GM11168 (cell line): Measurements from ENCODE around the gene CHRNA7.
"Not testable (repeated sequence)": the region's sequence is repeated elsewhere in the genome, so short reads cannot be mapped to it uniquely, and the experiment has no call there.

ENCODE experiments used
- in situ Hi-C: fragments of 300-500 bp; cut with MboI; formaldehyde crosslinking; loops from one replicate; pipeline ENCODE4 v1.12.0; 2022; ENCODE audit warnings: low sequenced_read_pairs; ENCODE audit not compliant: unreplicated experiment

The CHRNA7 gene

DNA sequence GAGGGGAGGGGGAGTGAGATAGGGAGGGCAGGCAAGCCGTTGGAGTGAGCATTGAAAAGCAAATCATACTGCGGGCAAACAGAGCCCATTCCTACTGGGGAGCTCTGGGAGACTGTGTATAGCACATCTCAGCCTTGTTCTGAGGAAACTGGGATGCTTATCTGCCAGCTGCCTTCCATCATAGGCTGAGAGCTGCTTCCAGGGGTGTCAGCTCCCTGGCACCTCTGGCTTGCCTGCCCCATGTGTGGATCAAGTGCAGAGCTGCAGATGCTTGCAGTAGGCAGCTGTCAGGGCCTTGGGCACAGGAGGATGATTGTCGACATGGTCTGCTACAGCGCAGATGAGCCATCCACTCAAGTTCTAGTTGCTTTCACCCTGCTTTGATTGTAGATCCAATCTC is 86.8 kb downstream of the CHRNA7 start:
- in situ Hi-C loops, result no loop called here

DNA sequence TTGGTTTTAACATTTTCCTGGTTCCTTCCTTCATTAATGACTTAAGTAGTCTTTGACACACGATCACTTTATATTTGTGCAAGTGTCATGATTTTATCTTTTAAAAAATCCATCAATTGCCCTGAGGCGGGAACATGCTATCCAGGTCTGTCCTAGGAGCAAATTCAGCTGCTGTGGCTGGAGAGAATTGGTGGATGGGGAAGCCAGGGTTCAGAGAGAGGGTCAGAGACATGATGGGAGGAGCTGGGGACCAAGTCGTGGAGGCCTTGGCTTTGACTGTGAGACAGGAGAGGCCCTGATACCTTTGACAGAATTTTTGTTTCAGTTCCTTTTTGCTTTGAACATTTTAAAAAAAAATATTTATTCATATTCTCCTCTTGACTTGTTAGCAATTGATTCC is 89.0 kb downstream of the CHRNA7 start:
- in situ Hi-C loops, result no loop called here

DNA sequence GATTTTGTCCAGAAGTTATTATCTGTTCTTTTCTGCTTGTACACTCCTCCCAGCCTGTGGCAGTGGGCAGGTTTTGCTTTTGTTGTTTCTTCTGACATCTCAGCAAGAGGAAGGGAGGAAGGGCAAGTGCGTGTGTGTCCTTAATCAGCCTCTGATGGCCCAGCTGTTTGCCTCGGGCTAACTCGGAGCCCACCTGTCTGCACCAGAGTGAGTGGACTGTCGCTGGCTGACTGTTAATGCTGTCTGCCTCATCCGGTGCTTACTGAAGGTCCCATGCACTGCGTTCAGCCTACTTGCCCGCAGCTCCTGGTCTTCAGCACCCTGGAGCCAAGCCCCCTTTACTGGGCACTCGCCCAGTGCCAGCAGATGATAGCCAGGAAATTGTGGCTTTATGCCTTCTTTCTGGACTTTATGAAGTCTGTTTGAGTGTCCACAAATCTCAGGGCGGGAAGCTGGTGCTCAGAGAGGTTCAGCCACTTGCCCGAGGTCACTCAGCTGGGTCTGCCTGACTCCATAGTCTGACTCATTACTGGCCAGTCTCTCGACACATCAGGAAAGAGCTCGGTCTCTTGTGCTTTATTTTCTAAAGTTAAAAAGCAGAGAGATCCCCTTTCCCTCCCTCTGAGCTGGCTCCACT is 89.5 kb downstream of the CHRNA7 start:
- in situ Hi-C loops, result no loop called here

DNA sequence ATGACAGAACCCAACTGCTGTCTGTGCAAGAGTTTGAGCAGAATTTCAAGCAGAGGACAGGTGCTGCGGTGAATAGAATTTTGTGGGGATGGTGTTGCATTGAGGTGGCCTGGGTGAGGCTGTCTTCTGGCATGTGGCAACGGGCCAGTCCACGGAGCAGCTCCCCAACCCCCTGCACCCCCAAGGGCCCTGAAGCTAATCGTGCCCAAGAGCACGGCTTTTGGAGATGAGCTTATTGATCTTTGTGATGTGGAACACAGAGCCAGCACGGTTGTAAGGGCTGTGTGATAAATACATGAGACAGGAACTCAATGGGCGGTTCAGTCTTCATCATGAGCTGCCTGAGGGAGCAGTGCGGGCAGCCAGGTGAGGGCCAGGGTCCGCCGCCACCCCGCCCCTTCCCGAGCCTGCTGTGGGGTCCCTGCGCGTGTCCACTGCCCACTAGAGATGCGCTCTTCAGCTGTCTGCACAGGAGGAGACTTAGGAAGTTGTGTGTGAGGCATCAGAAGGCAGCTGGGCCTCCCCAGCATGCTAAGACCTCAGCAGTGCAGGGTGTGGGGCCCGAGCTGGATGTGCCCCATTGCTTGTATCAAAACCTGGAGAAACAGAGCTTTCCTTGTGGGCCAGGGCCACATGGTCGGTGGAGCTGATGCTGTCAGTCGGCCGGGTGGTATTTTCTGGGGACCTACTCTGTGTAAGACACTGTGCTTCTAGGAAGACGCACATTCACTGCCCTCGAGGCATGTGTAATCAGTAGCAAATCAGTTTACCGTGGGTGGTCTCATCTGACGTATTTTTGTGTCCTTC is 90.5 kb downstream of the CHRNA7 start:
- in situ Hi-C loops, result no loop called here

DNA sequence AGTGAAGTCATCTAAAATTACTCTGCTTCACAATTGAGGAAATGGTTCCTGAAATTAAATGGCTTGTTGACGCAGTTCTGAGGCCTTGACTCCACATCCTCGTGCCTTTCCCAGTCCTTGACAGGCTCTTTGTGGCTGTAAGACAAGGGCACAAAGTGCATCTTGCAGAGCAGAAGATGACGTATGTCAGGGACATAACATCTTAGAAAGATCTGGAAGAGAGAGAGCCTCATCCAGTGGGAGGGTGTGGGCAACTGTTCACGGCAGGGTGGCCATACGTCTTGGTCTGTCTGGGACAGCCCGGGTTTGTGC is 91.0 kb downstream of the CHRNA7 start:
- in situ Hi-C loops, result no loop called here

DNA sequence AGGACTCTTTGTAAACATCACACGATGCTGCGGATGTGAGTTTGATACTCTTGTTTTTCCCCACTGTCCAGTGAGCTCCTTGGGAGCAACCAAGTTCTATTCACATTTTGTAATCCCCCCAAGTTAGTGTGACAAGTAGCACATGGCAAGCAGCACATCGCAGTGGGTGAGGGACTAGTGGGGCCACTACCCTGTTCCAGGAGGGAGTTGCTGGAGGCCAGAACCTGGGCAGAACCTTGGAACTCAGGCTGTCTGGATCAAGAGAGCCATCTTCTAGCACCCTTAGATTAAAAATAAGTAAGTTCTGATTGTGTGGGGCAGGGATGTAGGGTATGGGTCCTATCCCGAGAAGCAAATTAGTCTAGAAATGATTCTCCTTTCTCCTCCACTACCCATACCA is 91.7 kb downstream of the CHRNA7 start:
- in situ Hi-C loops, result no loop called here

DNA sequence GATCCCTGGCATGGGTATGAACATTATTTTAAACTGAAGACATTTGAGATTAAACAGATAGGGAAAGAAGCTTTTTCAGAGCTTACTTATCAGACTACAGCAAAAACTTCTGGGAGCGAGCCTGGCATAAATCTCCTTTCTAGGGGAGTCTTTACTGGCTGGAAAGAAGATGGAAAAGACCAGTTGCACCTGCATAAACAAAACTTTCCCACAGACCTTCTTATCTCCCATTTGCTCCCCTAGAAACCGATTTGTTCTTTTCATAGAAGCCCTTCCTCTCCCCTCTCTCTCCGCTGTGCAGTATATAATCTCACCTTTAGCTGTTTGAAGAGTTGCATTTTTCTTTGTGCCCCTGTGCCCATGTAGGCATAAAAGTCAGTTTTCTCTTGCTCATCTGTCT is 93.2 kb downstream of the CHRNA7 start:
- in situ Hi-C loops, result no loop called here

DNA sequence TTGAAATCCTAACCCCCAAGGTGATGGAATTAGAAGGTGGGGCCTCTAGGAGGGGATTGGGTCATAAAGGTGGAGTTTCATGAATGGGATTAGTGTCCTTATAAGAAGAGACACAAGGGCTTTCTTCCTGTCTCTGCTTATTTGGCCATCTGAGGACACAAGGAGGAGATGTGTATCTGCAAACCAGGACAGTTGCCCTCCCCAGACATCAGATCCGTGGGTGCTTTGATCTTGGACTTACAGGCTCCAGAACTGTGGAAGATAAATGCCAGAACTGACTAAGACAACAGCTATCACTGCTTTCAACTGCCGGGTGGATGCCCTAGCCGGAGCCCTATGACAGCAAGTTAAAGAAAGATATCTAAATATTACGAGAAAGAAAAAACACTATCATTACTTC is 94.4 kb downstream of the CHRNA7 start:
- in situ Hi-C loops, result no loop called here

DNA sequence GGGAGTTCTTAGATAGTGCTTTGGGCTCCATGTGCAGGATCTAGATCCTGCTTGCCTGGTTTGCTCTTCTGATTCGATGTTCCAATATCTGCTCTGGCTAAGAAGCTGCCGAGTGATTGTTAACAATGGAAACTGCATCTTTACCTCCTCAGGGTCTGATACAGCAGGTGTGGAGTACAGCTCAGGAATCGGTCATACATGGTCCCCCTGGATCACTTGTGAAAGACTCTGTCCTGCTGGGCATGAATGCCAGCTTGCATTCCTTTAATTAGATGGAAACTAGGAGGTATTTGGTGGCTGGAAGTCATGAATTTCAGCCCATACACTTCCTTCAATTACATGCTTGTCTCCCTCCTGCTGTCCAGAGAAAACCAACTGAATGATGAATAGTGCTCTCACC is 95.3 kb downstream of the CHRNA7 start:
- in situ Hi-C loops, result no loop called here

DNA sequence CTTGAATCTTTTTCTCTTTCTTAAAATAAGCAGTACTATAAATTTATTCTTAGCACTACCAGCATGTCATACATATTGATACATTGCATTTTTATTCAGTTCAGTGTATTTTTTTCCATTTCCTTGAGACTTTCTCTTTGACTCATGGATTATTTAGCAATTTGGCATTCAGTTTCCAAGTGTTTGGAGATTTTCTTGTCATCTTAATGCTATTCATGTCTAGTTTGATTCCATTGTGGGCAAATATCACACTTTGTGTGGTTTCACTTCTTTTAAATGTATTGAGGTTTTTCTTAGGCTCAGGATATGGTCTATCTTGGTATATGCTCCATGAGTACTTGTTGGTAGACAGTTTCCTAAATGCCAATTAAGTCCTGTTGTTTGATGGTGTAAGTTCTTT is 99.5 kb downstream of the CHRNA7 start:
- in situ Hi-C loops, result no loop called here

DNA sequence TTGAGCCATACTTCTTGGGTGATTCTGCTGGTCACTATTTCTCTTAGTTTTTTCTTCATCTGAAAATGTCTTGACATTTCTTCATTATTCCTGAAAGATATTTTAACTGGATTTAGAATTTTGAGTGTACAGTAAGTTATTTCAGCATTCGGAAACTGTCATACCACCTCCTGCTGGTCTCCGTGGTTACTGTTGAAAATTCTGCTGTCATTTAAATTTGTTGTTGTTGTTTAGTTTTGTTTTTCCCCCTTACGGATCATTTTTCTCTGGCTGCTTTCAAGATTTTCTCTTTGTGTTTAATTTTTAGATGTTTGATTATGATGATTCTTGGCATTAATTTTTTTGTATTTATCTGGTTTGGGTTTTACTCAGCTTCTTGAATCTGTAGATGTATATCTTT is 100.5 kb downstream of the CHRNA7 start:
- in situ Hi-C loops, result no loop called here

DNA sequence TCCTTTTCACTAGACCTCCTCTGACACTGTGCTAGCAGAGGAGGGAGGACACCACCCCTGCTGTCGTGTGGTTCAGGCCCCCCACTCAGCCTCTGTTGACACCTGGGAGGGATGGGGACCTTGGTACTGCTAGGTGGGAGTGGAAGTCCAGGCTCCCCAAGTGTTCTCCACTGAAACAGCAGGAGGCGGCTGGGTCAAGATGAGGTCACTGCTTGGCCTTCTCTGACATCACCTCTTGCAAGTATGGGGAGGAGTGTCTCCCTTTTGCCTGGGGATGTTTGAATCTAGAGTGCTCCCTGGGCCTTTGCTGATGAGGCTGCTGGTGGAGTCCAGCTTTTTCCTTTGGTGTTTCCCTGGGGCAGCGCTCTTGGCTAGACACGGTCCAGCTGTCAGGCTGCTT is 101.5 kb downstream of the CHRNA7 start:
- in situ Hi-C loops, result no loop called here

DNA sequence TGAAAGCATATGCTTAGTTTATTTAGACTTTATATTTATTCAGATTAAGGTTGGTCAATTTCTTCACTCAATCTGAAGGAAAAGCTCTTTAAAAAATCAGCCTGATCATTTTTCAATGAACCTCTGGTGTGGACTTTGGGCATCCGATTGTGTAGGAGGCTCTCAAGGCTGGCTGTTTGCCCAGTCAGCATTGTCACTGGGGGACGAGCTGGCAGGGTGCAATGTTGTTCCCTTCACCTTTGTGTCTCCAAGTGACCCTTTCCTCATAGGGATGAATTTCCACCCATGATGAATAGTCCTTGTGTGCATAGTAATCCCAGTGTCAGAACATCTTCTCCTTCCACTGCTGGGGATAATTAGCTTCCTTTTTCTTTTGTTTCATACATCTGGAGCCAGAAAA is 102.5 kb downstream of the CHRNA7 start:
- in situ Hi-C loops, result no loop called here

DNA sequence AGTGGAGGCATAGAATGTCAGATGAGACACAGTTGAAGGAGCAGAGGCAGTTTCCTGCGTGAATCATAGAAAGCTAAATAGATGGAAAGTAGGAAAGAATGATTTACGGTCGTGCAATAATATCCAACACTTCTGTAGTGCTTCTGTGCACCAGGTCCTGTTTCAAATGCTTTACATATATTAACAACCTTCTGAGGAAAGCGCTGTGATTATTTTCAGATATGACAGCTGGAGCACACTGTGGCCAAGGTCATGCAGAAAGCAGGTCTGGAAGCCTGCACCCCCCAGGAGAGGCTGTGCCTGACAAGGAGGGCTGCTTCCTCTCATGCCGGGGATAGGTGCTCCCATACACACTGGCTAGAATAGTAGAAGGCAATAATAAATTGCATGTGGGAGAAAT is 104.5 kb downstream of the CHRNA7 start:
- in situ Hi-C loops, result no loop called here

DNA sequence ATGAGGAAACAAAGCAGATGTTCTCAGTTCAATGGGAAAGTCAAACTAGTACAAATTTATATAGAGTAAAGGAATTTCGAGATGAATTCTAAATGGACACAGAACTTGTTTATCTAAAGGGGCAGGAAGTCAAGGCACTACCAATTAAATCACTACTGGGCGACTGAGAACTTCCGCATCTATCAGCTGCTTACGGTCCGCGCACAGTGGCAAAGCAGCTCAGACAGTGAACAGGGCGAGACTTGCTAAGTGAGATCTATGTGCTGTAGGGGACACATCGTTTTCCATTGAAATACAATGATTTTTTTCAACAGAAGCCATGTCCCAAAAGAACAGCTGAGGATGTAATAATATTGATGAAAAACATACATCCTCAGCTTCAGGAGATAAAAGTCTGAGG is 105.0 kb downstream of the CHRNA7 start:
- in situ Hi-C loops, result no loop called here

DNA sequence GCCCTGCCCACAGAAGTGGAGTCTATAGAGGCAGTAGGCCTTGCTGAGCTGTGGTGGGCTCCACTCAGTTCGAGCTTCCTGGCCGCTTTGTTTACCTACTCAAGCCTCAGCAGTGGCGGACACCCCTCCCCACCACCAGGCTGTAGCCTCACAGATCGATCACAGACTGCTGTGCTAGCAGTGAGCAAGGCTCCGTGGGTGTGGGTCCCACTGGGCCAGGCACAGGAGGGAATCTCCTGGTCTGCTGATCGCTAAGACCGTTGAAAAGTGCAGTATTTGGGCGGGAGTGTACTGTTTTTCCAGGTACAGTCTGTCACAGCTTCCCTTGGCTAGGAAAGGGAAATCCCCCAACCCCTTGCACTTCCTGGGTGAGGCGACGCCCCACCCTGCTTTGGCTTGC is 115.2 kb downstream of the CHRNA7 start:
- in situ Hi-C loops, result not testable (repeated sequence)

DNA sequence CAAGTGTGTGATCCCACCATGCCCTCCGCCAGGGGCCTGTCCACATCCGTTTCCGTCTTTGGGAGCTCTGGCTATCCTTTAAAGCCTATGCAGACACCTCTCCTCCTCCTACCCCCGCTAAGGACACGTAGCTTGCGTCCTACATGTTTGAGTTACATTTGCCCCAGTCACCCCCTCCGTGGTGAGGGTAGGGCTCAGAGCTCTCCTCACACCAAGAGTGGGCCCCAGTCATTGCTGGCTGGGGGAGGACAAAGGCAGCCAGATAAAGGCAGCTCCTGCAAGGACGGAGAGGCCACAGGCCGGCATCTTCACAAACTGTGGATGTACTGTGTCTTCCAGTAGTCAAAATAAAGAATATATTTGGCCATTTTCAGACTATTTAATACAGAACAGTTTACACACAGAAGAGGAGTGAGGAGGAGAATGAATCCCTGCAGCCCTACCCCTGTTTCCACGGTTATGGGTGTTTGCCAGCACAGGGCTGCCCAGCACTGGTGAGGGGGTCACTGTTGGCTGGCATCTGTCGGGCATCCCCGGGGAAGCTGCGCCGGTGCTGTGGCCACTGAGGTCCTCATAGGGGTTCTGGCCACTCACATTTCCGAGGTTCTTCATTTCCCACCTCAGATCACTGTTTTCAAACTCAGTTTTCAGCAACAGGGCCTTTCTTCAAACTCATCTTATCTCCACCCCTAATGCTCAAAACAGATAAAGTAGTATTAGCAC is 118.7 kb downstream of the CHRNA7 start:
- in situ Hi-C loops, result no loop called here

DNA sequence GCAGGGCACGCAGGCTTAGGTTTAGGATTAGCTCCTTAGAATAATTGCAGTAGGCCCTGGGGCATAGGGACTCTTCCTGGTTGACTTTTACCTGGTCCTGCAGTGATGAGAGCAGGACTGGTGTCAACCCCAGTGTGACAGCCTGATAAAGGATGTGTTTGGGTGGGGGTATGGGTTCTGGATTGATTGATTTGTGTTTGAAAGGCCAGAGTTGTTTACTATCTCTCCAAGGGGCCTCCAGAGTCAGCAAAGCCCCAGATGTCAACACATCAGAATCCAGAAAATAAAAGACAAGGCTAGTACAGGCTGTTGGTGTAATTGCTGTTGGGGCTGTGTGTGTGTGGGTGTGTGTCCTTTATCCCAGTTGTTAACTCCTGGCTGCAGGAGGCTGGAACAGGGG is 122.3 kb downstream of the CHRNA7 start:
- in situ Hi-C loops, result loop anchor here (10.0 kb wide), 1 partner anchor 1778 kb away; no protein-coding TSS in a partner anchor

DNA sequence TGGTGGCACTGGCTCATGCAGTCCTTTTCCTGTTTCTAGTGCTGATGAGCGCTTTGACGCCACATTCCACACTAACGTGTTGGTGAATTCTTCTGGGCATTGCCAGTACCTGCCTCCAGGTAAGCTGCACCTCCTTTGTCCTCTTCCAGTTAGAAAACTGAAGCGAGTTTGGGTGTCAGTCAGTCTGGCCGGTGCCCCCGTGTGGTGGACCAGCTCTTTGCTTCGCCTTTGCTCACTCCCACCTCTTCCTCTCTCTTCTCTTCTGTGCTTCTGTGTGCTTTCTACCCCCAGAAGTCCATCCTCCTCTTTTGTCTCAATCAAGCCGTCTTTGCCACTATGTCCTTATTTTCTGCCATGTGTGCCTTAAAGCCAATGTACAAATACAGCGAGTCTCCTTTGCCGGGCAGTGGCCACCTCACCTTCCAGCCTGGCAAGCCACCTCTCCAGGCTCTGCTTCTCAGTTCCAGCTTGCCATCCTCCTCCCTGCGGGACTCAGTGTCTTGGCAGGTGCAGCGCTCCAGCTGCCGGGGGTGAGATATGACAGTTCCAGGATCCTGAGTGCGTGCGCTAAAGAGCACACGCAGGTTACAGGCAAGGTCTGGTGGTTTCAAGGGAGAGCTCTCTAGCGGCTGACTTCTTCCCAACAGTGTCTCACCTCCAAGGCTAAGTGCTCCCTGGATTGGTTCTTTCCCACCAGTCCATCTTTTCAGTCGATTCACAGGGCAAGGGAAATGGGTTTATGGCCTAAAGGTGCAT is 123.7 kb downstream of the CHRNA7 start:
- in situ Hi-C loops, result loop anchor here (10.0 kb wide), 1 partner anchor 1779 kb away; no protein-coding TSS in a partner anchor

DNA sequence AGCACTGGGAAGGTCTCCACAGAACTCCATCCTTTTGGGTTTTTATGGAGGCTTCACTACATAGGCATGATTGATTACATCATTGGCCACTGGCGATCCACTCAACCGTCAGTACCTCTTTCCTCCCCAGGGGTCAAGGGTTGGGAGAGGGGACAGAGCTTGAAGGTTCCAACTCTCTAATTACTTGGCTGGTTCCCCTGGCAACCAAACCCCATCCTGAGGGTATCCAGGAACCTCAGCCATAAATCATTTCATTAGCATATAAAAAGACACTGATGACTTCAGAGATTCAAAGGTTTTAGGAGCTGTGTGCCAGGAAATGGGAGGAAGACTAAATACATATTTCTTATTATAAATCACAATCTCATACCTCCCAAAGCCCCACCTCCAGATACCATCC is 131.8 kb downstream of the CHRNA7 start:
- in situ Hi-C loops, result not testable (repeated sequence)

DNA sequence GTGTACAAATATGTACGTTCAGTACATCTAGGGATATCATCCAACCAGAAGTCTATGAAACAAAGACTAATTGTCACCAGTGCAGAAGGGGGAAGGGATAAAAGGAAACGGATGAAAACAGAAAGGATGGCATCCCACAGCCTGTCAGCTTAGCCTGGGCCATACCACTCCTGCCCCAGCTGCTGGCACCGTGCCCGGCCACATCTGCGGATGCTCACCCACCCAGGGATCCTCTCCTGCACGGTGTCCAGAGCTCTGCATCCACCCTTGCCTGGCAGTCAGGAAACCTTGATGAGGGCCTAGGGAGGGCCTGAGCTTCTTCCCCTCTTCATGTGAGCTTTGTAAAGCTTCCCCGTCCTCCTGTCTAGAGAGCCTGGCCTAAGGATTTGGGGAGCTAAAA is 133.8 kb downstream of the CHRNA7 start:
- in situ Hi-C loops, result not testable (repeated sequence)
